NCI-H1092 (cell line): ENCODE results near the gene AQP1.

Experiments used
- DNase-seq: peaks from one replicate; lab custom pipeline; 2025; lab: John Stamatoyannopoulos, UW

AQP1 gene

GRCh38 chr7:30936650-30937245, 25.1 kb downstream of the AQP1 start:
- DNase-seq: no peak

GRCh38 chr7:30937416-30937815, 25.8 kb downstream of the AQP1 start:
- no peak for DNase-seq

- peak; percentile 84 for DNase-seq
These were observed 27.0 kb downstream of the AQP1 start for GRCh38 chr7:30938435-30939316.

GRCh38 chr7:30941582-30942323, 30.1 kb downstream of the AQP1 start:
- DNase-seq: no peak

DNA sequence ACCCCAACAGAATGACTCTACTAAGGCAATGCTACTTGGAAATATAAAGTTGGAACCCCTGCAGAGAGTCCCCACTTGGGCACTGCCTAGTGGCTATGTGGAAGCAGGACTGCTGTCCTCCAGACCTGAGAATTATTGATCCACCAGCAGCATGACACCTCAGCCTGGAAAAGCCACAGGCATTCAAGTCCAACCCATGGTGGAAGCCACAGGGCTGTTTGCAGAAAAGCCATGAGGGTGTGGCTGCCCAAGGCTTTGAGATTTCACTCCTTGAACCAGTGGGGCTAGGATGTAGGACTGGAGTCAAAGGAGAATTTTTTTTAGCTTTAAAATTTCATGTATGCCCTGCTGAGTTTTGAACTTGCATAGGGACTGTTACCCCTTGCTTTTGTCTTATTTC, 38.5 kb downstream of the AQP1 start:
- no peak for DNase-seq

DNA sequence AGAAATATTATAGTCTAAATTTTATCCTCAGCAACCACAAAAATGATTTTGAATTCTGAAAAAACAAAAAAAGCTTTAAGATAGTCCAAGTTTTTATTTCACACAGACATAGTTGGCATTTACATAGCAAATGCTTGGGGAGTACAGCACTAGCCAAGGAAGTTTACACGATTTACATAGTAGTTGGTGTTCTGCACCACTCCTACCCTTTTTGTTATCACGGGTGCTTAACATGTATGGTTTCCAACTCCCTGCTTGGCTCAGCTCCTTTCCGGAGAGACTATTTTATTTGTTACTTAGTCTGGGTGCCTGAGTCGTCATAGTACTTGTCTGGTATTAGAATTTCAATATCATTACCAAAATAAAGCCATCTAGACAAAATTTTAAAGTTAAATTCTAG, 43.3 kb downstream of the AQP1 start:
- no peak for DNase-seq

GRCh38 chr7:30956704-30957103, 45.1 kb downstream of the AQP1 start:
- no peak for DNase-seq

GRCh38 chr7:30963842-30964241, 52.2 kb downstream of the AQP1 start, which contains the start of gene GHRHR:
Gene GHRHR, plus strand, starts transcription at chr7:30963953. Its CDS starts 116 bp downstream, at chr7:30964069.
- no peak for DNase-seq

DNA sequence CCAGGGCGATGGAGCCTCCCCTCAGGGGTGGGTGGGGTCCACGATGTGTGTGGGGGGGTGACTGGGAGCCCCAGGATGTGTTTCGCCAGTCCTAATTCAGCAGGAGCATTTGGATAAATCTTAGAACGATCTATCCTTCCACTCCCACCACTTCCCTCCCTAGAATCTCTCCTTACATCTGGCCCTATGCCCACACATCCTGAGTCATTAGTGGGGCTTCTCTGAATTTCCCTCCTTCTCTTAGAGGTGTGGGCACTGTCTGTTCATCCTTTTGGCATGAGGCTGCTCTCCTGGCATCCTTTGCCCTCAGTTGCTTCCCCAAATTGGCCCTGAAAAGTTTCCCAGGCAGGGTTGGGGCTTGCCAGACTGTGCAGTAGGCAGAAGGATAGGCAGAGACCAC, 53.7 kb downstream of the AQP1 start:
- DNase-seq: no peak

GRCh38 chr7:30965883-30966282, 54.2 kb downstream of the AQP1 start:
- DNase-seq: no peak

DNA sequence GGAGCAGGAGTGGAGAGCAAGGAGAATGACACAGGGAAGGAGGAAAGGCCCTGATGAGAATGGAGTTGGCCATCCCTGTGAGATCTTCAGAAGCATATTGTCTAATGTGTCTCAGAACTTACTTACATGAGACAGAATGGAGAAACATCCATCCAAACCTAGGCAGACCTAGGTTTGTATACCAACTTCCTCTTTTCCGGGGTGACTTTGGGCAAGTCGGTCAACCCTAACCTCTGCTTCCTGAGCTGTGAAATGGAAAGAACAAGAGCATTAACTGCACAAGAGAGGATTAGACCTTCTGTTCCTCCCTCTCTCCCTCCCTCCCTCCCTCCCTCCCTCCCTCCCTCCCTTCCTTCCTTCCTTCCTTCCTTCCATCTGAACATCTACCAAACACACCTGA, 56.6 kb downstream of the AQP1 start:
- DNase-seq: no peak

DNA sequence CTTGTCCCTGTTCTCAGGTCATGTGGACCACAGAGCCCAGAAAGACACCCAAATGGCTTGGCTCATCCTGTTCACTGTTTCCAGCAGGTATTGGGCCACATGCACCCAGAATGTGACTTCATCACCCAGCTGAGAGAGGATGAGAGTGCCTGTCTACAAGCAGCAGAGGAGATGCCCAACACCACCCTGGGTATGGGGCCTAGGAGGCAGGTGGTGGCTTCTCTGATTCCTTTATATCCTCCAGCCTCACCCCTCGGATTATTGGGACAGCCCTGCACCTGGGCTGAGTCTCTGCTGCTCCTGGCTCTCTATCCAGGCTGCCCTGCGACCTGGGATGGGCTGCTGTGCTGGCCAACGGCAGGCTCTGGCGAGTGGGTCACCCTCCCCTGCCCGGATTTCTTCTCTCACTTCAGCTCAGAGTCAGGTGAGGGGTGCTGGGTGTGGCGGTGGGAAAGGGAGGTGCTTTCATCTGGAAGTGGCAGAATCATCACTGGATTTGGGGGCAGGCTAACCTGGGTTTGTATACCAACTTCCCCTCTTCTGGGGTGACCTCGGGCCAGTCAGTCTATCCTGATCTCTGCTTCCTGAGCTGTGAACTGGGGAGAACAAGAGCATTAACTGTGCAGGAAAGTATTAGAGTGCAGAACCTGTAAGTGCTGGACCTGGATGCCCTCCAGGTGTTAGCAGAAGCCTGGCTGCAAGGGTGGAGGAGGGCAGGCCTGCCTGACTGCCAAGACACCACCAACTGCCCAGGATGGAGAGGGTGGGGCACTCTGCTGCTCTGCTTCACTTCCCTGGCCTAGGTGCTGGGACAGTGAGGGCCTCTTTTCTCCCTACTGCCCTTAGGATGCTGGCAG, 57.3 kb downstream of the AQP1 start:
- no peak for DNase-seq

- no peak for DNase-seq
These were observed 57.9 kb downstream of the AQP1 start for GRCh38 chr7:30969604-30969970.

GRCh38 chr7:30970074-30970473, 58.4 kb downstream of the AQP1 start:
- no peak for DNase-seq

- no peak for DNase-seq
These were observed 59.0 kb downstream of the AQP1 start for GRCh38 chr7:30970594-30971094.

GRCh38 chr7:30971440-30971839, 59.8 kb downstream of the AQP1 start:
- no peak for DNase-seq

GRCh38 chr7:30971840-30972563, 60.3 kb downstream of the AQP1 start:
- no peak for DNase-seq

GRCh38 chr7:30973292-30973691, 61.6 kb downstream of the AQP1 start:
- DNase-seq: no peak

DNA sequence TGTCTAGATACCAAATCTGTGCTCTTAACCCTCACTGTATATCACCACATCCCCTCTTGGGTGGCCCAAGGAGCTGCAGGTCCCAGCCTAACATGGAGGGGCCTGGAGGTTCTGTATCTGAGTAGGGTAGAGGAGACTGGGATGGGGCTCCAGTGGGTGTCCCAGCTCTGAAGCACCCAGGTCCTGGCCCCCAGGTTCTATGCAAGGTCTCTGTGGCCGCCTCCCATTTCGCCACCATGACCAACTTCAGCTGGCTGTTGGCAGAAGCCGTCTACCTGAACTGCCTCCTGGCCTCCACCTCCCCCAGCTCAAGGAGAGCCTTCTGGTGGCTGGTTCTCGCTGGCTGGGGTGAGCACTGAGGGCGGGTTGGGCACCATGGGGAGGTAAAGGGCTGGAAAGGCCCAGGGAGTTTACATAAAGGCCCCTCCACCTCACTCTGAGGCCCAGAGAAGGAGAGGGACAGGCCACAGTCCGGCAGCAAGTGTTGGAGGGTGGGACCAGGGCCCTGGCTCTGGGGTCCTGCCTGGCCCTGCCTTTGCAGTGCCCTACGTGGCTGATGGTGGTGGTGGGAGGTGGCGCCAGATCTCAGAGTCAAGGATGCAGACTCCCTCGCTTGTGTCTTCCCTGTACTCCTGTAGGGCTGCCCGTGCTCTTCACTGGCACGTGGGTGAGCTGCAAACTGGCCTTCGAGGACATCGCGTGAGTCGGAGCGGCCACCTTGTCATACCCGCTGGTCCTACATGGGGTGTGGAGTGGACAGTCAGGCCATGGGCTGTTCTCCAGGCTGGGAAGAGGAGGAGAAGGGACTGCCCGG, 62.3 kb downstream of the AQP1 start:
- DNase-seq: no peak

DNA sequence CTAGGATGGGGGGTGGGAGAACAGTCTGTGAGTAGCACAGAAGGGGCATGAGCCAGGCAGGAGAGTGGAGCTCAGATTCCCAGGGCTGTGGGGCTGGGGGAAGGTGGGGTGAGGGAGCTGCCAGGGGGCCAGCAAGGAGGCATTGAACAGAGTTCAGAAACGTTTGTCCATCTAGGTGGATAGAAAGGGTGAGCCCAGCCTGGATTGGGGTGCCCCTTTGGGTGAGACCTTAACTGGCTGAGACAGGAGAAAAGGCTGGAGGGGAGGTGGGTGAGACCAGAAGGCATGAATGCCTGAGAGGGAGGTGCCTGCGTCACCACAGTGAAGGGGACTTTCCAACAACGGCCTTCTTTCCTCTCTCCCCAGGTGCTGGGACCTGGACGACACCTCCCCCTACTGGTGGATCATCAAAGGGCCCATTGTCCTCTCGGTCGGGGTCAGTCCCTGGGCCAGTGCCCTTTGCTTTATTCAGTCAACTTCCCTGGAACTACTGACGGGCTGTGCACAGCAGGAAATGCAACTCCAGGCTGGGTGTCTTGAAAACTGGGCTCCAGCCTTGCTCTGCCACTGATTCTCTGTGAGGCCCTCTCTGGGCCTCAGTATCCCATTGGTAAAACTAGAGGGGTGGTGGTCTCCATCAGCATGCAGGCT, 63.1 kb downstream of the AQP1 start:
- no peak for DNase-seq
